Measurements from ENCODE around the gene TRMT44.
A peak's percentile ranks its signal among the peaks of the same experiment; 100 is the strongest.

The TRMT44 gene

GRCh38 chr4:8435656-8436121 lies 4.9 kb upstream of the TRMT44 start:
- DNase-seq (ENCODE audit: low read depth in 3 of 3) = no peak

DNA sequence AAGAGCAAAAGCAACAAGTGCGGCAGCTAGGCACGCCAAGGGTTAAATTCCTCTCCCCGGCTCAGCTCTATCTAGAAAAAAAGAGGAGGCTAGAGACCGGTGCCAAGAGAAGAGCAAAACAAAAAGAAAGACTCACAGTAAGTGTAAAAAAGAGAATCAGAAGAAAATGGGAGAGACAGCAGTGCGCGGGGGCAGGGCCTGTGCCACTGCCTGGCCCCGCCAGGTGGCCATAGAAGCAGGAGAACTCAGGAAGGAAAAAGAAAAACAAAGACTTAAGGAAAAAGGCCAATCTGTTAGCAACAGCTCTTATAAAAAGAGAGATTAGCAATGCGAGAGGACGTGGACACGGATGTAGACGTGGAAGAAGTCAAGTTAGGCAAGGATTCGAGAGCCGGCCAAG lies 3.3 kb upstream of the TRMT44 start:
- DNase-seq (ENCODE audit: low read depth in 3 of 3) = no peak

GRCh38 chr4:8438743-8439142 lies 1.8 kb upstream of the TRMT44 start:
- DNase-seq (ENCODE audit: low read depth in 3 of 3) = no peak

DNA sequence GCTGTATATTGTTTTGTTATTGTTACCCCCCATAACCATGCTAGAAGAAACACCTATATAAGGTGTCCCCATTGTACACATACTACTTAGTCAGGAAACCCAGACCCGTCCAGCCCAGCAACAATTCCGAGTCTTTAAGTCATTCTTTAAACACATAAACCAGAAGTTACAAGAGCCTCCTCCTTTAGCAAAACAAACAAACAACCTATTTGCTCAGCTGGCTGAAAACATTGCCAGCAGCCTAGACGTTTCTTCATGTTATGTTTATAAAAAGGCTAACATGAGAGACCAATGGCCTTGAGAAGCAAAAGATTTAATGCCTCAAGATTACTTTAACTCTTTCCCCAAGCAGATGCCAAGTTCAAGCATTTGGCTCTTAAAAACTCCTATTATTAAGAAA lies 1.4 kb upstream of the TRMT44 start:
- DNase-seq (ENCODE audit: low read depth in 3 of 3) = no peak

DNA sequence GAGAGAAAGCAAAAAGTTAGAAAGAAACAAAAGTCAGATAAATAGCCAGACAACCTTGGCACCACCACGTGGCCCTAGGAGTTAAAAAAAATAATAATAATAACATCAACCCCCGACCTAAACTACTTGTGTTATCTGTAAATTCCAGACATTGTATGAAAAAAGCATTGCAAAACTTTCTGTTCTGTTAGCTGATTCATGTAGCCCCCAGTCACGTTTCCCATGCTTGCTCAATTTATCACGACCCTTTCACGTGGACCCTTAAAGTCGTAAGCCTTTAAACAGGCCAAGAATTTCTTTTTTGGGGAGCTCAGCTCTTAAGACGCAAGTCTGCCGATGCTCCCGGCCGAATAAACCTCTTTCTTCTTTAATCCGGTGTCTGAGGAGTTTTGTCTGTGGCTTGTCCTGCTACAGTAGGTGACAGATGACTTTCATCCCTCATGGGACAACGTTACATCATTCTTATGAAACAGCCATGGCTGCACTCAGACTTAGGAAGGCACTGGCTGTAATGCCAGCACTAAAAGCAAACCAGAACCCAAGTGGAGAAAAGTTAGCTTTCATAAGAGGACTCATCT lies 574 bp upstream of the TRMT44 start:
- peak in 1 of 3 donors; percentile 20 for DNase-seq (ENCODE audit: low read depth in 3 of 3)

GRCh38 chr4:8441499-8442091 lies 1.0 kb downstream of the TRMT44 start:
- DNase-seq (ENCODE audit: low read depth in 3 of 3) = no peak

DNA sequence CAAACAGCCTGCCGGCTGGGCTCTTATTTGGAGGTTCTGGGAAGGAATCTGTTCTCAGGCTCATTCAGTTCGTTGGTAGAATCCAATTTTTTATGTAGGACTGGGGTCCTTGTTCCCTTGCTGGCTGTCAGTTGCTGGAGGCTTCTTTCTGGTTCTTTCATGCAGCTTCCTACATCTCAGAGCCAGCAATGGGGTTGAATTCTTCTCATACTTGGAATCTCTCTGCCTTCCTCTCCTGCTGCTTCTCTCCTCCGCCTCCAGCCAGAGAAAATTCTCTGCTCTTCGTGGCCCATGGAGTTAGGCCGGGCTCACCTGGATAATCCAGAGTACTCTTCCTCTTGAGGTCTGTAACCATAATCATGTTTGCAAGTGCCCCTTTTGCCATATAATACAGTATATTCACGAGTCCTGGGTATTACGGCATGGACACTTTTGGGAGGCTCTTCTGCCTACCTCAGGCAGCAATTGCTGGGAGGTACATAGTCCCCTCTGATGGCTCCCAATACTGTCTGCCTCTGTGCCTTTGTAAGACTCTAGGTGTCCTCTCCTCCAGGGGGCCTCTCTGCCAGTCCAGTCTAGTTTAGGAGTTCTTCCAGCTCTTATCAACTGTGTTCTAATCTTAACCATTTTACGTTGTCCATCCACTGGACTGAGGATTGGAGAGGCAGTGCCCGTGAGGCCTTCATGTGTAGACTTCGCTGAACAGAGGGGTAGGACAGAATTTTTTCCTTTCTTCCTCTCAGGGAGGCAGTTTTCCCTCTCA lies 2.2 kb downstream of the TRMT44 start:
- DNase-seq (ENCODE audit: low read depth in 3 of 3) = no peak

DNA sequence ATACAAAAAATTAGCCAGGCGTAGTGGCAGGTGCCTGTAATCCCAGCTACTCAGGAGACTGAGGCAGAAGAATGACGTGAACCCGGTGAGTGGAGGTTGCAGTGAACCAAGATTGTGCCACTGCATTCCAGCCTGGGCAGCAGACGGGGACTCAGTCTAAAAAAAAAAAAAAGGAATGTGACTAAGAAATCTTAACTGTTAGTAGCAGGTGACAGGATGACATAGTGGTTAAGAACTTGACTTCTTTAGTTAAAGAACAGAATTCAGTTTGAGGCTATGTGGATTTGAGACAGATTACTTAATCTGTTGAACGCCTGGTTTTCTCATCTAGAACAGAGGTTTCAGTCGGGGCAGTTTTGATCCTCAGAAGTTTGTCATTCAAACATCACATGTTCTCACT lies 3.2 kb downstream of the TRMT44 start:
- DNase-seq (ENCODE audit: low read depth in 3 of 3) = no peak

GRCh38 chr4:8446122-8446521 lies 5.5 kb downstream of the TRMT44 start:
- DNase-seq (ENCODE audit: low read depth in 3 of 3) = no peak

DNA sequence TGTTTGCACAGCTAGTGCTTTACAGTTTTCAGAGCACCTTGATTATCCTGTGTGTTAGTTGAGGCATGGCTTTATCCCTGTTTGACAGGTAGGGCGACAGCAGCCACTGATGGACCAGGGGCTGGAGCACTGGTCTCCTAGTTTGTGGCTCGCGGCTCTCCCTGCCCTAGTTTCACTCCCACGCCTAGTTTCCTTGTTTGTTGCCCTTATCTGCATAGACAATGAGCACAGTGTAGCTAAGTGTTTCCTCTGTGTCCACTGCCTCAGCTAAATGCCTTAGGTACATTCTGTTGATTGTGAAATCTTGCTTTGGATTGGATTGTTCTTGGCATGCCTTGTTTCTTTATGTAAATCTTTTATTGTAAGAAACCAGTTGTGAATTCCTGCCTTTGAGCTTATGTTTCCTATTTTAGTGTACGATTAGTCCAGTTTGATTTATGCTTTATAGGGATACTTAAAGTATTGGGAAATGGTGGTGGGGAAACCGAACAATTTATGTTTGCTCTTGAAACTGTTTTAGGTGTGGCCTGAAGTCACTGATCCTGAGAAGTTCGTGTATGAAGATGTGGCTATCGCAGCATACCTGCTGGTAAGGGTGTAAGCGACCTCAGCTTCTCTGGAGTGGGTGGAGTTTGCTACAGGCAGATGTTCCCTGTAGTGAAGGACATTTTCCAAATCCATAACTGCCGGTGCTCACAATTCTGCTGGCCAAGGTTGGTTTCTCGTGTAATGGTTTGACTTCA lies 11.0 kb downstream of the TRMT44 start:
- DNase-seq (ENCODE audit: low read depth in 3 of 3) = no peak

GRCh38 chr4:8453957-8454356 lies 13.4 kb downstream of the TRMT44 start:
- no peak for DNase-seq (ENCODE audit: low read depth in 3 of 3)

- no peak for DNase-seq (ENCODE audit: low read depth in 3 of 3)
Measured at GRCh38 chr4:8457646-8458252, 17.2 kb downstream of the TRMT44 start.

GRCh38 chr4:8459867-8460445 lies 19.4 kb downstream of the TRMT44 start:
- no peak for DNase-seq (ENCODE audit: low read depth in 3 of 3)

- DNase-seq (ENCODE audit: low read depth in 3 of 3) = no peak
Measured at GRCh38 chr4:8461086-8461485, 20.5 kb downstream of the TRMT44 start.

GRCh38 chr4:8461616-8462015 lies 21.0 kb downstream of the TRMT44 start:
- no peak for DNase-seq (ENCODE audit: low read depth in 3 of 3)

DNA sequence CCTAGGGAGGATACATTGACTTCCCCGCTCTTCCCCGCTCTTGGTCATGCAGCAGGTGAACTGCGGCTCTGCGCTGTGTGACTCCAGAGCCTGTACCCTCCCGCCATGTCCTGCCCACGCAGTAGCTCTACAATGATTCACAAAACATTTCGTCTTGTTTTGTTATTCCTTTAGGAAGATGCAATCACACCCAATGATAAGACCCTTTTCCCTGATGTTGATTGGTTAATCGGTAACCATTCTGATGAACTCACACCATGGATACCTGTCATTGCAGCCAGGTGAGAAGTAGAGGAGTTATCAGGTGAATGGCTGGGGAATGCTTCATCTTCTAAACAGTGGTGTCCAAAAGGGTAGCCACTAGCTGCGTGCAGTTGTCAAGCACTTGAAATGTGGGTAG lies 23.2 kb downstream of the TRMT44 start:
- no peak for DNase-seq (ENCODE audit: low read depth in 3 of 3)

DNA sequence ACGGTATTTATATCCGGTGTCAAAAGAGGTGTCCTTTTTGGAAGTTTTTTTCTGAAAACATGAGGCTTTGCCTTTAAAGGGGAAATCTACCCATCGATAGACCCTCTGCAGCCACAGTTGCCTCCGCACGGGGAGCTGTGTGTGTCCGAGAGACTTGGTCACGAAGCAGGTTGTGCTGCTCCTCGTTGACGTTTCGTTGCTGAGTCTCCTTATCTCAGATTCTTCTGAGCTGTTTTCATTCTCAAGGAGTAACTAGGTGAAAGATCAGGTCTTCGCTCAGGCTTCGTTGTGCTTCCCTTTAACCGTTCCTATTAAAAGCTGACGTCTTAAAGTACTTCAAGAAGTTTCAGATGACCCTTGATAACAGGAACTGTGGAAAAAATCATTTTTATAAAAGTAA lies 23.8 kb downstream of the TRMT44 start:
- no peak for DNase-seq (ENCODE audit: low read depth in 3 of 3)

GRCh38 chr4:8465615-8466611 lies 25.3 kb downstream of the TRMT44 start:
- no peak for DNase-seq (ENCODE audit: low read depth in 3 of 3)

GRCh38 chr4:8467016-8467415 lies 26.4 kb downstream of the TRMT44 start:
- no peak for DNase-seq (ENCODE audit: low read depth in 3 of 3)

DNA sequence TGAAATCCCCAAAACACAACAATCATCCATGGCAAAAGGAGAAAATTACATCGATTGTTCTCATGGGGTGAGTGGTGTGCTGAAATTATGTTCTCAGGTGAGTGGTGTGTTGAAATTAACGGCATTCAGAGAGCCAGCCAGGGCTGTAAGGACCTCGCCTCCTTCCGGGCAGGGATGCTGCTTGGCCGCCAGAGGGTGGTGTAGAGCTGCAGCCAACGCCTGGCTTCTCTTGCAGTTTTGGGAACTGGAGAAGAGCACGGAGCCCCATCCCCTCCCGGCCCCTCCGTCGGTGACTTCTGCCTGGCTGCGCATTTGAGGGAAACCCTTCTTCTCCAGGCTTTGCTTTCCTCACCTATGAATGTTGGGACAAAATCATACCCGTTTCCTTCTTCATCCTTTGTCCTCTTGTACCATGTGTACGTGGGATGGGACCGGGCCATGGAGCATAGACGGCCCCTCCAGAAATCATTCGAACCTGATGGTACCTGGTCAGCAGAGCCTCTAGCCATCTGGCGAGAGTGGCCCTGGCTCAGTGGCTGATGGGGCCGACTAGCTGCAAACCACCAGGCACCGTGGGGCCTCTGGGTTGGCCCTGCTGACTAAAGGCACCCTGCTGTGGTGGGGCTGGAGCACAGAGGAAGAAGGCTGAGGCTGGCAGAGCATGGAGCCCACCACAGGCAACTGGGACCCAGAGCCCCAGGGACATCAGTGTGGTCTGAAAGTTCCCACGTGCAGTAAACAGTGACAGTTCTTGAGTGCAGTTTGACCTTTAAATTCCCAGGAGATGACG lies 28.4 kb downstream of the TRMT44 start:
- DNase-seq (ENCODE audit: low read depth in 3 of 3) = peak; percentile 31 to 38 (median 32)

Data from stimulated activated CD4-positive, alpha-beta T cell treated with anti-CD3 and anti-CD28 coated beads, TNF-alpha, amount 100 ng/mL, for 48 hours (primary cell).